ENCODE results near the gene THSD8. TPM values are rescaled to one million over a fixed set of nuclear protein-coding genes. Genes with fewer than 3 reads are reported as not detected.
A peak's percentile ranks its signal among the peaks of the same experiment; 100 is the strongest.
"Not testable (repeated sequence)": the region's sequence is repeated elsewhere in the genome, so short reads cannot be mapped to it uniquely, and the experiment has no call there.

Gene THSD8
- polyA plus RNA-seq, 6 donors from 2014 or later, result 2.0 to 6.6 (median 5.2) TPM; not detected in 1

DNA sequence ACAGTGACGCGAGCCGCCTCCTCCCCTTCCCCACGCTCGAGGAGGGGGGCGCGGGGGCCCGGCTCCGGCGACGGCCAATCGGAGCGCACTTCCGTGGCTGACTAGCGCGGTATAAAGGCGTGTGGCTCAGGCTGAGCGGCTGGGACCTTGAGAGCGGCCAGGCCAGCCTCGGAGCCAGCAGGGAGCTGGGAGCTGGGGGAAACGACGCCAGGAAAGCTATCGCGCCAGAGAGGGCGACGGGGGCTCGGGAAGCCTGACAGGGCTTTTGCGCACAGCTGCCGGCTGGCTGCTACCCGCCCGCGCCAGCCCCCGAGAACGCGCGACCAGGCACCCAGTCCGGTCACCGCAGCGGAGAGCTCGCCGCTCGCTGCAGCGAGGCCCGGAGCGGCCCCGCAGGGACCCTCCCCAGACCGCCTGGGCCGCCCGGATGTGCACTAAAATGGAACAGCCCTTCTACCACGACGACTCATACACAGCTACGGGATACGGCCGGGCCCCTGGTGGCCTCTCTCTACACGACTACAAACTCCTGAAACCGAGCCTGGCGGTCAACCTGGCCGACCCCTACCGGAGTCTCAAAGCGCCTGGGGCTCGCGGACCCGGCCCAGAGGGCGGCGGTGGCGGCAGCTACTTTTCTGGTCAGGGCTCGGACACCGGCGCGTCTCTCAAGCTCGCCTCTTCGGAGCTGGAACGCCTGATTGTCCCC is 10.4 kb upstream of the THSD8 start, which contains the start of gene JUNB:
Gene JUNB, plus strand, starts transcription at position 142 of the 706 bp plus-strand sequence. Its CDS starts 286 bp downstream, at position 428.
- no peaks in the 10 kb centered on the region for H3K9me3 Mint-ChIP-seq
- H3K27ac Mint-ChIP-seq, result peak within 1 kb of the TSS in 4 of 6 donors; percentile 100
- H3K27me3 Mint-ChIP-seq, result peaks cover 0 to 3% (median 0%) of the 10 kb centered on the region in 3 donors
- no peaks in the 10 kb centered on the region for H3K36me3 Mint-ChIP-seq
- peak within 1 kb of the TSS; percentile 80 to 98 (median 96) for H3K4me3 Mint-ChIP-seq
- peak; percentile 99 for DNase-seq
- peaks cover 43 to 53% (median 52%) of the 10 kb centered on the region in 3 donors for H3K4me1 Mint-ChIP-seq
- ATAC-seq (ENCODE audit: low read depth in 2 of 2), result peak; percentile 20 to 26

DNA sequence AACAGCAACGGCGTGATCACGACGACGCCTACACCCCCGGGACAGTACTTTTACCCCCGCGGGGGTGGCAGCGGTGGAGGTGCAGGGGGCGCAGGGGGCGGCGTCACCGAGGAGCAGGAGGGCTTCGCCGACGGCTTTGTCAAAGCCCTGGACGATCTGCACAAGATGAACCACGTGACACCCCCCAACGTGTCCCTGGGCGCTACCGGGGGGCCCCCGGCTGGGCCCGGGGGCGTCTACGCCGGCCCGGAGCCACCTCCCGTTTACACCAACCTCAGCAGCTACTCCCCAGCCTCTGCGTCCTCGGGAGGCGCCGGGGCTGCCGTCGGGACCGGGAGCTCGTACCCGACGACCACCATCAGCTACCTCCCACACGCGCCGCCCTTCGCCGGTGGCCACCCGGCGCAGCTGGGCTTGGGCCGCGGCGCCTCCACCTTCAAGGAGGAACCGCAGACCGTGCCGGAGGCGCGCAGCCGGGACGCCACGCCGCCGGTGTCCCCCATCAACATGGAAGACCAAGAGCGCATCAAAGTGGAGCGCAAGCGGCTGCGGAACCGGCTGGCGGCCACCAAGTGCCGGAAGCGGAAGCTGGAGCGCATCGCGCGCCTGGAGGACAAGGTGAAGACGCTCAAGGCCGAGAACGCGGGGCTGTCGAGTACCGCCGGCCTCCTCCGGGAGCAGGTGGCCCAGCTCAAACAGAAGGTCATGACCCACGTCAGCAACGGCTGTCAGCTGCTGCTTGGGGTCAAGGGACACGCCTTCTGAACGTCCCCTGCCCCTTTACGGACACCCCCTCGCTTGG is 9.6 kb upstream of the THSD8 start:
- Mint-ChIP-seq H3K4me3 (peak overlapping the region; percentile 80 to 98 (median 96)), H3K27me3 (peaks cover 0 to 3% (median 0%) of the 10 kb centered on the region in 3 donors), H3K4me1 (peaks cover 45 to 57% (median 53%) of the 10 kb centered on the region in 3 donors), H3K27ac (peak overlapping the region in 4 of 6 donors; percentile 99 to 100 (median 100)), H3K36me3 (no peaks in the 10 kb centered on the region), H3K9me3 (no peaks in the 10 kb centered on the region)
- DNase-seq (peak; percentile 67), ATAC-seq (ENCODE audit: low read depth in 2 of 2) (no peak)

DNA sequence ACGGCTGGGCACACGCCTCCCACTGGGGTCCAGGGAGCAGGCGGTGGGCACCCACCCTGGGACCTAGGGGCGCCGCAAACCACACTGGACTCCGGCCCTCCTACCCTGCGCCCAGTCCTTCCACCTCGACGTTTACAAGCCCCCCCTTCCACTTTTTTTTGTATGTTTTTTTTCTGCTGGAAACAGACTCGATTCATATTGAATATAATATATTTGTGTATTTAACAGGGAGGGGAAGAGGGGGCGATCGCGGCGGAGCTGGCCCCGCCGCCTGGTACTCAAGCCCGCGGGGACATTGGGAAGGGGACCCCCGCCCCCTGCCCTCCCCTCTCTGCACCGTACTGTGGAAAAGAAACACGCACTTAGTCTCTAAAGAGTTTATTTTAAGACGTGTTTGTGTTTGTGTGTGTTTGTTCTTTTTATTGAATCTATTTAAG is 9.0 kb upstream of the THSD8 start:
- no peak for DNase-seq
- Mint-ChIP-seq H3K36me3 (no peaks in the 10 kb centered on the region), H3K9me3 (no peaks in the 10 kb centered on the region), H3K27me3 (peaks cover 0 to 3% (median 0%) of the 10 kb centered on the region in 3 donors), H3K4me3 (peak overlapping the region; percentile 80 to 98 (median 96)), H3K27ac (peak overlapping the region in 4 of 6 donors; percentile 99 to 100 (median 100)), H3K4me1 (peaks cover 45 to 57% (median 48%) of the 10 kb centered on the region in 3 donors)
- no peak for ATAC-seq (ENCODE audit: low read depth in 2 of 2)

GRCh38 chr19:12793290-12794195 is 8.3 kb upstream of the THSD8 start:
- Mint-ChIP-seq H3K36me3 (no peaks in the 10 kb centered on the region), H3K4me3 (peak overlapping the region; percentile 80 to 98 (median 96)), H3K9me3 (no peaks in the 10 kb centered on the region), H3K27me3 (peaks cover 0 to 3% (median 0%) of the 10 kb centered on the region in 3 donors), H3K27ac (peak overlapping the region in 5 of 6 donors; percentile 99 to 100 (median 100)), H3K4me1 (peaks cover 41 to 54% (median 41%) of the 10 kb centered on the region in 3 donors)
- DNase-seq (peak; percentile 98), ATAC-seq (ENCODE audit: low read depth in 2 of 2) (peak; percentile 36 to 37)

- H3K4me1 Mint-ChIP-seq, result peaks cover 33 to 46% (median 33%) of the 10 kb centered on the region in 3 donors
- peaks cover 0 to 3% (median 0%) of the 10 kb centered on the region in 3 donors for H3K27me3 Mint-ChIP-seq
- no peaks in the 10 kb centered on the region for H3K9me3 Mint-ChIP-seq
- DNase-seq (no peak), ATAC-seq (ENCODE audit: low read depth in 2 of 2) (no peak)
- H3K27ac Mint-ChIP-seq, result peak overlapping the region in 5 of 6 donors; percentile 98 to 100 (median 99)
- H3K4me3 Mint-ChIP-seq, result peak overlapping the region; percentile 80 to 93 (median 86)
- no peaks in the 10 kb centered on the region for H3K36me3 Mint-ChIP-seq
These were observed 7.5 kb upstream of the THSD8 start for GRCh38 chr19:12794196-12794941.

DNA sequence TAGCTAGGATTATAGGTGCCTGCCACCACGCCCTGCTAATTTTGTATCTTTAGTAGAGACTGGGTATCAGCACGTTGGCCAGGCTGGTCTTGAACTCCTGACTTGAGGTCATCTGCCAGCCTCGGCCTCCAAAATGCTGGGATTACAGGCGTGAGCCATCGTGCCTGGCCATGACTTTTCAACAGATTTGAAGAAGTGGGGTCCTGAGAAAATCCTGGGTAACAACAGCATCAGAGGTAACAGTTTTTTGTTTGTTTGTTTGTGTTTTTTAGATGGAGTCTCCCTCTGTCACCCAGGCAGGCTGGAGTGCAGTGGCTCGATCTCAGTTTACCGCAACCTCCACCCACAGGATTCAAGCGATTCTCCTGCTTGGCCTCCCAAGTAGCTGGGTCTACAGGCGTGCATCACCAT is 6.9 kb upstream of the THSD8 start:
- H3K27me3 Mint-ChIP-seq, result peaks cover 0 to 3% (median 0%) of the 10 kb centered on the region in 3 donors
- no peak for ATAC-seq (ENCODE audit: low read depth in 2 of 2)
- no peak for DNase-seq
- H3K4me1 Mint-ChIP-seq, result peaks cover 33 to 45% (median 33%) of the 10 kb centered on the region in 3 donors
- peak overlapping the region in 6 of 8 donors; percentile 80 to 89 (median 86) for H3K4me3 Mint-ChIP-seq
- no peaks in the 10 kb centered on the region for H3K9me3 Mint-ChIP-seq
- H3K36me3 Mint-ChIP-seq, result no peaks in the 10 kb centered on the region
- H3K27ac Mint-ChIP-seq, result peak overlapping the region in 5 of 6 donors; percentile 98 to 100 (median 99)

DNA sequence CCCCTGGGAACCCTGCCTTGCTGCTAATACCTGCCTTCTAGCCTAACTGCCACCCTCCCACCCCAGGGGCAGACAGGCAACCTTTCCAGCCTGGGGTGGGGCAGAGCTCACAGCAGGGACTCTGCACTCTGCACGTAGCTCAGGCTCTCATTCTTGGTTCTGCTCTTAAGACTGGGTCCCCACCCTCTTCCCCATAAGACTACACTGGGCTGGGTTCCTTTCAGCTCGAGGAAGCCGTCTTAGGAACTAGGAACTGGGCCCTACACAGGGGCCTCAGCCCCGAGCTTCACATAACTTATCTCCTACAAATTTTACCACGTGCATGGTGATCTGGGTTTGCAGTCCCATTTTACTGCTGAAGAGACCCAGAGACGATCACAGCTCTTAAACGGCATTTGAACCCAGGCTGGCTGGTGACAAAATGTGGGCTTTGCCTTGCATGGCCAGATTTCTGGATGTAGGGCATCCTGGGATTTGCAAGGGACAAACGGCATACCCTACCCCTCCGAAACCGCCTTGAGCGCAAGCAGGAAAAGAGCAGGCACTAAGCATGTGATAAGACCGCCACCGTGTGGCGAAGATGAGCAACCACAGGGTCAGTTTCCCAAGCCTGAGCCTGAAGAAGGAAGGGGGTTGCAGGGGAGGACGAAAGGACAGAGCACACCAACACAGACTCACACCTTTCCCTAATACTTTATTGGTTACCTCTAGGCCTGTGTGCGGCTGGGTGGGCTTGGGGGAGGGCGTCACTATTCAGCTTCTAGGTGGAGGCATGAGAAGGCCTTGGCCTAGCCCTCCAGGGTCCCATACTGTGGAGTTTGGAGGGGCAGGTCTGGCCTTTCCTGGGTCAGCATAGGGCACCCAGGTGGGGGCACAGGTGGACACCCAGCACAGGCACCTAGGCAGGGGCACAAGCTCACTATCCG is 5.5 kb upstream of the THSD8 start:
- H3K4me1 Mint-ChIP-seq, result peaks cover 25 to 40% (median 33%) of the 10 kb centered on the region in 3 donors
- no peaks in the 10 kb centered on the region for H3K9me3 Mint-ChIP-seq
- peaks cover 0 to 3% (median 0%) of the 10 kb centered on the region in 3 donors for H3K27me3 Mint-ChIP-seq
- ATAC-seq (ENCODE audit: low read depth in 2 of 2), result no peak
- H3K36me3 Mint-ChIP-seq, result no peaks in the 10 kb centered on the region
- DNase-seq, result peak; percentile 73
- H3K27ac Mint-ChIP-seq, result peak overlapping the region in 5 of 6 donors; percentile 60 to 98 (median 96)
- H3K4me3 Mint-ChIP-seq, result peak overlapping the region; percentile 77 to 91 (median 84)

DNA sequence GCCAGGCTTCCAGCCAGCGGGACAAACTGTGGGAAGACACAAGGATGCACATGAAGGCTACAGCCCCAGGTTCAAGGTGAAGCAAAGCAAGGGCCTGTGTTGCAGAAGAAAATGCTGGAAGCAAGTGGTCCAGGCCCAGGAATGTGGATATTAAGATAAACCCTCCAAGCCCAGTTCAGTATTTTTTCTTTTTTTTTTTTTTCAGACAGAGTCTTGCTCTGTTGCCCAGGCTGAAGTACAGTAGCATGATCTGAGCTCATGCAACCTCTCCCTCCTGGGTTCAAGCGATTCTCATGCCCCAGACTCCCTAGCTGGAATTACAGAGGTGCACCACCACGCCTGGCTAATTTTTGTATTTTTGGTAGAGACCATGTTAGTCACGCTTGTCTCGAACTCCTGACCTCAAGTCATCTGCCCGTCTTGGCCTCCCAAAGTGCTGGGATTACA is 4.7 kb upstream of the THSD8 start:
- Mint-ChIP-seq H3K4me1 (peaks cover 26 to 42% (median 36%) of the 10 kb centered on the region in 3 donors), H3K4me3 (peak overlapping the region in 2 of 8 donors; percentile 61 to 65), H3K9me3 (no peaks in the 10 kb centered on the region), H3K27me3 (peaks cover 0 to 3% (median 2%) of the 10 kb centered on the region in 3 donors), H3K36me3 (no peaks in the 10 kb centered on the region), H3K27ac (peak overlapping the region in 1 of 6 donors; percentile 82)
- no peak for DNase-seq
- no peak for ATAC-seq (ENCODE audit: low read depth in 2 of 2)

DNA sequence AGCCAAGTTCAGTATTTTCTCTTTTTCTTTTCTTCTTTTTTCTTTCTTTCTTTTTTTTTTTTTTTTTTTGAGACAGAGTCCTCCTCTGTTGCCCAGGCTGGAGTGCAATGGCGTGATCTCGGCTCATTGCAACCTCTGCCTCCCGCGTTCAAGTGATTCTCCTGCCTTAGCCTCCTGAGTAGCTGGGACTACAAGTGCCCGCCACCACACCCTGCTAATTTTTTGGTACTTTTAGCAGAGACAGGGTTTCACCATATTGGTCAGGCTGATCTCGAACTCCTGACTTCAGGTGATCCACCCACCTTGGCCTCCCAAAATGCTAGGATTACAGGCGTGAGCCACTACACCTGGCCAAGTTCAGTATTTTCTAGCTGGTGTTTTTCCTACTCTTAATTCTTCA is 4.3 kb upstream of the THSD8 start:
- H3K27me3 Mint-ChIP-seq; H3K9me3 Mint-ChIP-seq; DNase-seq; H3K36me3 Mint-ChIP-seq; ATAC-seq (ENCODE audit: low read depth in 2 of 2): not testable (repeated sequence)
- H3K4me3 Mint-ChIP-seq, result peak overlapping the region in 2 of 8 donors; percentile 61 to 65
- H3K27ac Mint-ChIP-seq, result peak overlapping the region in 2 of 6 donors; percentile 59 to 82
- peaks cover 31 to 45% (median 40%) of the 10 kb centered on the region in 3 donors for H3K4me1 Mint-ChIP-seq

- Mint-ChIP-seq H3K27ac (no peak overlapping the region), H3K4me1 (peaks cover 23 to 36% (median 28%) of the 10 kb centered on the region in 3 donors), H3K4me3 (peak overlapping the region; percentile 15 to 89 (median 66)), H3K27me3 (peaks cover 0 to 7% (median 0%) of the 10 kb centered on the region in 3 donors), H3K9me3 (no peaks in the 10 kb centered on the region), H3K36me3 (no peaks in the 10 kb centered on the region)
- no peak for ATAC-seq (ENCODE audit: low read depth in 2 of 2)
- no peak for DNase-seq
These were observed 2.0 kb upstream of the THSD8 start for GRCh38 chr19:12799742-12800465.

- Mint-ChIP-seq H3K4me3 (peak overlapping the region; percentile 79 to 94 (median 89)), H3K36me3 (no peaks in the 10 kb centered on the region), H3K27ac (no peak overlapping the region), H3K9me3 (no peaks in the 10 kb centered on the region), H3K4me1 (peaks cover 23 to 36% (median 28%) of the 10 kb centered on the region in 3 donors), H3K27me3 (peaks cover 0 to 7% (median 0%) of the 10 kb centered on the region in 3 donors)
- ATAC-seq (ENCODE audit: low read depth in 2 of 2) (no peak), DNase-seq (no peak)
These were observed 1.5 kb upstream of the THSD8 start for GRCh38 chr19:12800466-12800770.
